Activated CD4-positive, alpha-beta T cell treated with anti-CD3 and anti-CD28 coated beads for 24 hours (primary cell): ENCODE results near the gene CSAD.
A peak's percentile ranks its signal among the peaks of the same experiment; 100 is the strongest.

Experiments used
- DNase-seq, 2 donors: peaks; one replicate each; pipeline ENCODE4 v3.0.0-alpha.2; 2020; ENCODE audit warnings: low read depth in 2 of 2

The CSAD gene

DNA sequence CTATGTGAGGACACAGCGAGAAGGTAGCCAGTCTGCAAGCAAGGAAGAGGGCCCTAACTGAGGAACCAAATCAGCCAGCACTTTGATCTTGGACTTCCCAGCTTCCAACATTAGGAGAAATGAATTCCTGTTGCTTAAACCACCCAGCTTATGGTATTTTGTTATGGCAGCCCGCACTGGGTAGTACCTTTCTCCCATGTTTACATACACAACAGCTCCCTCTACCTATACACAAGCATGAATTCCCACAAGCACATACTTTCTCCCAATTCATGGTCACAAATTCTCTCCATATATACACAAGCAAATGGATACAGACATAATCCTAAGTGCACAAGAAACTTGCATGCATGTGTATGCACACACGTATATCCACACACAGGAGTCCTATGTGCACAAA is 19.0 kb upstream of the CSAD start:
- DNase-seq = no peak

DNA sequence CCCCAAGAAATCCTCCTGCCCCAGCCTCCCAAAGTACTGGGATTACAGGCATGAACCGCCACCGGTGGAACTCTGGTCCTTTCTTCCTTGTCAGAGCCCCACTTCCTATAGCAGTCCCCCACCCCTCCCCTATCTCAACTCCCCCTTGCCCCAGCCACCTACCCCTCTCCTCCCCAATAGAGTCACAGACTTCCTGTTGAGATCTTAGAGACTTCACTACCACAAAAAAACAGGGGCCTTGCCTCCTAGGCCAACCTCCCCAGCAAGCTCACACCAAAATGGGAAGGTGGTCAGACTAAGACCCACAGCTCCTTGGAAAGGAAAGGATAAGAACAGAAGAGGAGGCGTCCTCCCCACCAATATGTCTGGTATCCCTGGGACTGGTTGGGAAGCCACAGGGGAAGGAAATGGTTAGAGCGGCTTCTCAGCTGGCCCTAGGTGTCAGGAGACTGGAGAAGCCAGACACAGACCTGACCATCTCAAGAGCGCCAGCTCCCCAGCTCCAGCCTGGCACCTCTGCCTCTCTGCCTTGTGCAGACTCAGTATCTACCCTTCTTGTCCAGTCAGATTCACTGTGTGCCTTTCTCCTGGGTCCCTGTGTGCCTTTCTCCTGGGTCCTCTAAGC is 17.9 kb upstream of the CSAD start:
- no peak for DNase-seq

DNA sequence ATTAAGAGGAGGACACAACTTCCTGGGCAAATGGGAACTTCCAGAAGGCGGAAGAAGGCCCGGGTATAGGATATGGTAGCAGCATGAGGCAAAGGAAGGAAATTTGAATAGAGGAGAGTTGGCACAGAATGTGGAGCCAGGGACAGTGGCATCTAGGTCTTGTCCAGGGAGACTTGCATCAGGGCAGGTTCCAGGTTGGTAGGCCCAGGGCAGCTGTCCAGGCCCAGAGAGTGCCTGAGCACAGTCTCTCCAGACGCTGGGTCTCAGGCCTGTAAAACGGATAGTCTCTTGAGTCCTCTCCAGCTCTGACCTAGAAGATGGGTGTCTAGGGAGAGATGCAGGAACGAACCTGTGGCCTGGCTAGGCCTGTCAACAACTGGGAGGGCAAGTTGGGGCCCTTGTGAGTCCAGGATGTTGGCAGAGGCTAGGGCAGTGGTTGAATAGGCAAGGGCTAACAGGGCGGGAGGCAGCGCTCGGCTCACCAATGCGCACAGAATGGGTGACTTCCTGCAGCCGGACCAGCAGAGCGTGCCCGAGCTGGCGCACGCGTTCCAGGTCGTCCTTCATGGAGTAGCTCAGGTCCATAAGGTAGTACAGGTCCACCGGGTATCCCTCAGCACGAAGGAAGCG is 16.4 kb upstream of the CSAD start:
- no peak for DNase-seq

DNA sequence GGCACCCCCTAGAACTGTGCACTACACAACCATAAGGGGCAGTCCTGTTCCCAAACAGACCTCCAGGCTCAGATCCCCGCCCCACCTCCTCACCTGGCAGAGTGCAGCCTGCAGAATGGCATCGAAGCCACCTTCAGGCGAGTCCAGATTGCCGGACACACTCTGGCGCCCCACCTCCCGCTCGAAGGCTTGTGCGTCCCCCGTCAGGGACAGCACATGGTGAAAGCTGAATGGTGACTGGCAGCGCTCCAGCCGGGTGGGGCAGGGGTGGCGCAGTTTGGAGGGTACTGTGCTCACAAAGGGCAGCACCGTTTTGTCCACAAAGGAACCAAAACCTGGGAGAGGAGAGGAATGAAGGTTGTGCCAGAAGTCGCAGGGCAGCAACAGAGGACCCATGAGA is 15.8 kb upstream of the CSAD start:
- DNase-seq = no peak

DNA sequence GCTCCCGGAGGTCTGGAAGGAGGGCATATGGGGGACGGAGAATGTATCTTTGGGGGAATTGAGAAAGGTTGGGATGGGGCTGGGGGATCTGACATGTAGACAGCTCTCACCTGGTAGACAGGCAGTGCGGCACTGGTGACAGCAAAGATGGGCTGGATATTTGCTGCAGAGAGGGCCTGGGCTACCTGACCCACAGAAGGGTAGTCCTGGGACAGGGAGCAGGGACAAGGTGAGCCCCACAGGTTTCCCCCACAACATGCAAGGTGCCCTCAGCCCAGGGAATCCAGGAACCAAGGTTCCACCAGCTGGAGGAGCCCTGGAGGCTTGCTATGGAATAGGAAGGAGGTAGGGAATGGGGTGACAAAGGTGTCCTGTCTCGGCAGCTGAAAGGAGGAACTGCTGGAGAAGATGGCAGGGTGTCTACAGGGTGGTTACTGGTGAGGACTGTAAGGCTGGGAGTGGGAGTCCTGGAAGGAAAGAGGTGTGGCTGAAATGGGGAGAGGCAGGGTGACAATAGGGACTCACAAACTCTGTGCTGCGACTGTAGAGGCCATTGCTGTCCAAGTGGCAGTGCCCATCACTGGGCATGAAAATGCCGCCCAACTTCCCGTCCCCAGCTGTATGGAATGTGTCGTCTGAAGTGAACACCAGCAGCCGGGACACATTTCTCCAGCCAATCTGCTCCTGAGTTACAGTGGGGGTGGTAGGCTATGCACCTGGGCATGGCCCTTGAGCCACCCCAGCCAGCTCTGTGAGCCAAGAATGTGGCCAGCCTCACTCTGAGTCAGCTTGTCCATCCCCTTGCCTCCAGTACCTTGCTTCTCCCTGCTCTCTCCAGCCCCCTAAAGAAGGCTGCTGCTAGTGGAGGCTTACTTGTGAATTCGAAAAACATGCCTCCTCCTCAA is 15.0 kb upstream of the CSAD start:
- DNase-seq = no peak

DNA sequence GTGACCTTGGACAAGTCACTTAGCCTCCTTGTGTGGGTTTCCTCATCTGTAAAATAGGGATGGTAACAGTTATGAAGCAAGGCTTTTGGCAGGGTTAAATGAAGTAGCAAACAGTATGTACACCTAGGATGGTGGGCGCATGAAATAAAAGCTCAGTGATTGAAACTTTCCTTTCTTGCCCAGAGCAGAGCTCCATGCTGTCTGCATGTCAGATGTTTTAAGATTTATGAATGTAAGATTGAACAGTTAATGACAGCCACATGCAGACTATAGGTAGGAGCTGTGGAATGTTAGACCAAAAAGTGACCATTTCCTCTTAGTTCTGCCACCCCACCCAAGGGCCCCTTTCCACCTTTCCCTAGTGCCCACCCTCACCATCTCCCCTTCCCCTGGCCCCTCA is 14.2 kb upstream of the CSAD start:
- DNase-seq = no peak

DNA sequence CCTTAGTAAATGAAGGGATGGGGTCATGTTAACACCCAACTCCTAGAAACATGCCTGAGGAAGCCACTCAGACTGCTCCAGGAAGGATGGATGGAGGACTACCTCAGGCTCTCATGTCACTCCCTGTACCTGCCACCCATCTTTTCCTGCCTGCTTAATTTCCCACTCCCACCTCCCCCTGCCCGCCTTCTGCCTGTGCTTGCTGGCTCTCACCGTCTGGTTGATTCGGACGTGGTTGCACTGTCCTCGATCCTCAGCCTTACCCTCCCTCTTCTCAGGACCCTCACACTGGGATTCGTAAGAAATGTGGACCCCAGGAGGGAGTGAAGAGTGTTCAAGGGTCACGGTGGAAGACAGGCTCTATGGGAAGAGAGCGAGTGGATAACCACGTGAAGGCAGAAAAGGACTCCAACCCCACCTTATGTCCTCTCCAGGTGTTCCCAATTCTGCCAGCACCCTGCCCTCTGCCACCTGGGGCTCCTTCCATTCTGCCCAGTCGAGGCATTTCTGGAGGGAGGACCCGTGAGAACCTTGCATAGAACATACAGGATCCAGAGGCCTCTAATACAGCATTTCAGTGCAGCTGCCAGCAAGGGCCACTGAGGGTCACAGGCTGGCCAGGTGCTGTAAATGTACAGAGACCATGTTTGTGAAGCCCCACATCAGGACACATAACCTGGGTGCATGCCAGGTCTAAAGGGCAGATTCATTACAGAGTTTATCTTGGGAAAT is 13.4 kb upstream of the CSAD start:
- DNase-seq = no peak

DNA sequence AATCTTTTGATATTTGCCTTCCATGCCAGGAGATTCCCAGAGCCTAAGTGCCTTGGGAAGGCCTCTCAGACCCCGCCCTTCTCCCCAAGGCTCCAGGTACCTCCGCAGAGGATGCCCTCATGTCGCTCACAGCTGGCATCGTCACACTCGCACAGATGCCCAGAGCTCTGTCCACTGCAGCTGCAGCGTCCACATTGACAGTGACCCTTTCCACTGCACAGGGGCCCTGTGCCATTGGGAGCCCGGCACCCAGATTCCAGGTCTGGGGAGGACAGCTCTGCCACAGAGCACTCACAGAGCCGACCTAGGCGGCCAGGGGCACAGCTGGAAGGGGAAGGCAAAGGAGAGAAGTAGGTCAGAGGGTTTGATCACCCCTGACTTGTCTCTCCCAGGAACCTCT is 12.3 kb upstream of the CSAD start:
- no peak for DNase-seq

DNA sequence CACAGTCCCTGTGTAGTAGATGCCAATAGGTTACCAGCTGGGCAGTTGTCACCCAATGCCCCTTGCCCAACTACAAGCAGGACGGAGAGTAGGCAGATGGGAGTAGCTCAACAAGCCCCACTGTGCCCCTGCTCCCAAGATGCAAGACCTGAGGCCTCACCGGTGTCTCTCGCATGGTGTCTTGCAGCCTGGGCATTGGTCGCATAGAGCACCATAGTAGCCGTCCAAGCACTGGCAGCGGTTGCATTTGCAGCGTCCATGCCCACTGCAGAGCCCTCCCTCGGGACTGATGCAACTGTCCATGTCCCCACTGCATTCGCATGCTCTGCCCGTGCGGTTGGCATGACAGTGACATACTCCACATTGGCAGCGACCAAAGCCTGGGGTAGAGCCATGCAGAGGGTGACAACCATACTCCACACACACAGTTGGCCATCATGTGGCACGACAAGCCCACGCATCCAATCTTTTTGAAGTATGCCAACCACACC is 11.9 kb upstream of the CSAD start:
- no peak for DNase-seq

DNA sequence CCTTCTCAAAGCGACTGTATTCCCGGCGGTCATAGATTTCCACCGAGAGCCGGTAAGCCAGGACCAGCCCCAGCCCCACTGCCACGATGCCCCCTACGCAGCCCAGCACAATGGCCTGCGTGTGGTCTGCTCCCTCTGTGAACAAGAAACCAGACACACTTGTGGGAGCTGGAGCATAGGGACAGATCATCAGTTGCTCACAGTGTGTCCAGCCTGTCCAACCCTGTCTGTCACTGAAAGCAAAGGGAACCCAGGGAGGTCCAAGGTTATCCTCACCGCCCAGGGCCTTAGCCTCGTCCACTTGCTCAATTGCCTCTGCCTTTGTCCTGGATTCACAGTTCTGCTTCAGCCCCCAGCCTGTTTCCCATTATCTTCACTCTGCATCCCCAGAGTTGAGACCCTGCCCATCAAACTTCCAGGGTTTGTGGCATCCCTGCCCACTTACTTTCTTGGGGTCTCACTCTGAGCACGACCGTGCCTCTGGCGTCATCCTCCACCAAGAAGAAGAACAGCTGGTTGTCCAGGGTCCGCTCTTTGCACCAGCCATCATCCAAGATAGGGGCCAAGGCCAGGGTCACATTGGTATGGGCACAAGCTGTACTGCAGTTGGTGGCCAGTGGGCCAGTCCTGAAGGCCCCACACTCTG is 11.3 kb upstream of the CSAD start:
- no peak for DNase-seq

DNA sequence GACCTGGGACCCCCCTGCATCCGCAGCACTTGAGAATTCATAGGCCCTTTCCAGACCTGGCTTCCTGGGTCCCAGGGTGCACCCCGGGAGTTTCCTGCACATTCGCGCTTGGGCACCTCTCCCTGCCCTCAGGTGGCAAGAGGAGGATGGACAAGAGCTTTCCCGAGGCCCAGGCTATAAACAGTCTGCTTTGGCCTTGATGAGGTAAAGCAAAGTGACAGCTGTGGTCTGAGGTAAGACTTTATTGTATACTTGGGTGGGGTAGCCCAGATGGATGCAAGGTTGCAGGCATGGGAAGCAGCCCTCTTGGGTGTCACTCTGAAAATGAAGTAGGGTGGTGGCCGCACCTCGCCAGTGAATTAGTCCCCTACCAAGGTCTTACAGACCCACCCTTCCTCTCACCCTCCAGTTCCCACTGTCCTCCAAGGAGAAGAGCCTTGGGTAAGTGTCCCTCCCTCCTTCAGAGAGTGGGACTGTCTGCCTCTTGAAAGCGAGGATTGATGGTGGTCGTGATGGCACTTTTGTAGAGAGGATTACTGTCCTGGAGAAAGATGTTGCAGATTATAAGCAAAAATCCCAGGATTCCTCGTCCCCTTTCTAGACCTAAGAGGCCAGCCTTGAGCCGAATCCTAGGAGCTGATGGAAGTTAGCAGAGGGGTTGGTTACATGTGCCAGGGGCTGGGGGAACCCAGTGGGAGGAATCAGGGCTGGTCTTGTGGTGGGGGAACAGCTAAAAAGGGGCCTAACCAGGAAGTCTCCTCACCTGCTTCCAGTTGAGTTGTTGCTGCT is 10.6 kb upstream of the CSAD start:
- DNase-seq = no peak

DNA sequence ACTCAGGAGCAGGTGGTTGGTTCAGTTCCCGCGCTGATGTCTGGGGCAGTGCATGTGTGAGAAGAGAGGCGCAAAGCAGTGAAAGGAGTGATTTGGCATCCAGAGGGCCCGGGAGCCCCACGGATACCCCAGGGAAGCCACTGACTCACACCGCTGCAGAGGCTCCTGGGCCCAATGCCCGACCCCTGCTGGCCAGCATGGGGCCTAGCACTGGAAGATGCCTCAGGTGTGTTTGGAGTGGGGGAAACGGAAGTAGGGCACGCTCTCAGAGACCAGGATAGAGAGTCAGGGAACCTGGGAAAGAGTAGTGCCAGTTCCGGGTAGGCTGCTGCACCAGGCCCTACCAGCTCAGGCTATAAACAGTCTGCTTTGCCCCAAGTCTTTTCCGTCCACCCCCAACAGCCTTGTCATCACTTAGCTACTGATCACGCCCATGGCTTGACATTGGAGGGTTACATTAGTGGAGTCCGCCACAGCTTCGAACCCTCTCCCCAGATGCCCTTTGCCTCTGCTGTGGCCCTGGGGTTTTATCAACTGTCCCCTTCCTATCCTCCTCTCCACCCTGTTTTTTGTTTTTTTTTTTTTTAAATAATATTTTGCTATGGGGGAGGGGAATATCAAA is 9.5 kb upstream of the CSAD start:
- DNase-seq = no peak

DNA sequence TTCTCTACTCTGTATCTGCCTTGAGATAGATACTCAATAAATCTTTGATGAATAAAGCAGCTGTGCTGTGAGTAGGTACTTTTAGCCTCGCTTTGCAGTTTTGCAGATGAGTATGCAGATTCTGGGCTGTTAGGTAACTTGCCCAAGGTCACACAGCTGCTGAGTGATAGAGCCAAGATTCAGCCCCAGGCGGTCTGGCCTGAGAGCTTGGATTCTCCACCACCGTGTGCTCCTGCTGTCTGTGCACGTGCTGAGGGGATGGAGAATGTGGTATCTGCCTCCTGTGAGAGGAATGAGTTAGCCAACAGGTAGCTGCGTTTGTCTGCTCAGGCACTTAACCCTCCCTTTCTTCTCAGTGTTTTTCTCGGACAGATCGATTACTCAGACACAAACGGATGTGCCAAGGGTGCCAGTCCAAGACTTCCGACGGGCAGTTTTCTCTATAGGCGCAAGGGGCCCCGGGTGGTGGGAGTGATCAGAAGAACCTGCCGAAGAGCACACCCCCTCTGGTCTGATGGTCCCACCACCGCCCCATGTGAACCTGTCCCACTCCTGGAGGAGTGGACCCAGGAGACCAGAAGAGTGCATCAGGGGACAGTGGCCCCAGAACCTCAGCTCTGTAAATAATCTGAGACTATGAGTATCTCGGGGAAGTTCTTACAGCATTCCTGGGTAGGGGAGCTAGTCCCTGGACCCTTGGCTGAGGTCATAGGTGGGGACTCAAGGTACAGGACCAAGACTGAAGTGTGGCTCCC is 6.6 kb upstream of the CSAD start:
- DNase-seq = no peak

DNA sequence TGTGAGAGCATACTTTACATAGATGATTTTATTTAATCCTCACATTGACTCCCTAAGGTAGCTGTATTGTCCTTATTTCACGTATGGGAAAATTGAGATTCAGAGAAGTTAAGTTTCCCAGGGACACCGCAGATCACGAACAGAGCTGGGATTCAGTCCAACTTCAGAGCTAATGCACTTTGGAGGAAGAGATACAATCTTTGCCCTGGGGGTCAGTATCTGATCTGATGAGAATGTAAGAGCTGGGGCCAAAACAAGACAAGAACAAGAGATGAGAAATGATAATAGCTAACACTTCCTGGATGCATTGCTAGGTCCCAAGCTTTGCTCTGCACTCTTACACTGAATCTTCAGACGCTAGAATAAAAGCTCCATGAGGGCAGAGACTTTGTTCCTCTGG is 6.0 kb upstream of the CSAD start:
- DNase-seq = no peak

DNA sequence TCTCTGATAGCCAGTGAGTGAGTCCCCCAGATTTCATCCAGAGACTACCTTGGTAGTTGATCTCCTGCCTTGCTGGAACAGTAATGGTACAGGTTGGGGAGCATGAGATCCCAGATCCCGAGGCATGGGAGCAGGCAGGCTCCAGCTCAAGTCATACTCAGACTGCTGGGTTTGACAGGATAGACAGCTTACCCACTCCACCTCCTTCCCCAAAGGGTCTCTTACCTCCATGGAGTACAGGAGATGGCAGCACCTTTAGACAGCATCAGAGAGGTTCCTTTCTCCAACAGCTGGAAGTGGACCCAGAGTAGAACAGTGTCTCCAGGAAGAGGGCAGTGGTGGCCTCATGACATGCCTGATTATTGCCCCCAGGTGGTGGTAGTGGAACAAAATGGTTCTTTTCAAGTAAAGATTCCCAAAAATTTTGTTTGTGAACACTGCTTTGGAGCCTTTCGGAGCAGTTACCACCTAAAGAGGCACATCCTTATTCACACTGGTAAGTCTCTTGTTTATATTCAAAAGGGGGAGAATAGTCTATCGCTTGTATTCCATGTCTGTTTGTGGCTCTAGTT is 4.9 kb upstream of the CSAD start:
- no peak for DNase-seq

DNA sequence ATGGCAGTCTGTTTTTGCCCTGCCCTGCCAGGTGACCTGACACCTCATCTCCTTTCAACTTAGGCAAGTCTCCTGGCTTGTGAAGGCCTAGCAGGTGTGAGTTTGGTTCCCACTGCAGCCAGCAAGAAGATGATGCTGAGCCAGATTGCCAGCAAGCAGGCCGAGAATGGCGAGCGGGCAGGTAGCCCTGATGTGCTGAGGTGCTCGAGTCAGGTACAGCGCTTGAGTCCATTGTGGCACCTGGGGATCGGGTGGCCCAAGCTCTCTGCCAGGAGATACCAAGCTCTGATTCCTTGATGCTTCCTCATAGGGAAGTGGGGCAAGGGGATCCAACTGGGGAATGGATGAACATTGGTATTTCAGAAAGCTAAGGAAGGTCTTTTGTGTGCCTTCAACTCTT is 4.1 kb upstream of the CSAD start:
- DNase-seq = no peak

DNA sequence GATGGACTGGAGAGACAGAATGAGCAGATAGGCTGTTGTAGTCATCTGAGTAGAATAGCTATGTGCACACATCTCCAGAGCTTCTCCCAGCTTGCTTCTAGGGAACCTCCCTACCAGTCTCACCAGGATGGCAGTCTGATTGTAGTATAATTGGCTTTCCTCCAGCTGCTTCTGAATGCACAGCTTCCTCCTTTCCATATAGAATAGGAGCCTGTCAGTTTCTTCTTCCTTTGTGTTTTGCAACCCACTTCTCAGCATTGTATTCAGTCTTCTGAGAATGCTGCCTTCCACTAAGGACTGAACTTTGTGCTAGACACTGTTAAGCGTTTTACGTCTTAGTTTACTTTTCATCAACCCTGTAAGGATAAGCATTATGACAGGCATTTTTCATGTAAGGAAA is 2.2 kb upstream of the CSAD start:
- DNase-seq = no peak

DNA sequence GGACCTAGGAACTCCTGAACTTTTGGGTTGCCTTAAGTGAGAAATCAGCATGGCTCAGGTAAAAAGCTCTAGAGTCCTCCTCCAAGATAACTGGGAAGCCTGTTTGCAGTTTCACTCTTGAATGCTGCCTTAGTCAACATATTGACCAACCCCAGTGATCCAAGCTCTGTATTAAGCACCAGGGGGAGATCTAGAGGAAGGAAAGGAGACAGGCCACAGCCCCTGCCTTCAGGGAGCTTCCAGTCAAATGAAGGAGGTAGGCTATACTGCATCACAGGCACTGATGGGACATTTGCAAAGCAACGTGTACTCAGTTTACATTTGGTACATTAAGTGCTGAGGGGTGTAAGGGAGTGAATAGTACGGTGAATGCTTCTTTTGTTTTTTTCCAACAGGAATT is 1.2 kb upstream of the CSAD start:
- DNase-seq = no peak

DNA sequence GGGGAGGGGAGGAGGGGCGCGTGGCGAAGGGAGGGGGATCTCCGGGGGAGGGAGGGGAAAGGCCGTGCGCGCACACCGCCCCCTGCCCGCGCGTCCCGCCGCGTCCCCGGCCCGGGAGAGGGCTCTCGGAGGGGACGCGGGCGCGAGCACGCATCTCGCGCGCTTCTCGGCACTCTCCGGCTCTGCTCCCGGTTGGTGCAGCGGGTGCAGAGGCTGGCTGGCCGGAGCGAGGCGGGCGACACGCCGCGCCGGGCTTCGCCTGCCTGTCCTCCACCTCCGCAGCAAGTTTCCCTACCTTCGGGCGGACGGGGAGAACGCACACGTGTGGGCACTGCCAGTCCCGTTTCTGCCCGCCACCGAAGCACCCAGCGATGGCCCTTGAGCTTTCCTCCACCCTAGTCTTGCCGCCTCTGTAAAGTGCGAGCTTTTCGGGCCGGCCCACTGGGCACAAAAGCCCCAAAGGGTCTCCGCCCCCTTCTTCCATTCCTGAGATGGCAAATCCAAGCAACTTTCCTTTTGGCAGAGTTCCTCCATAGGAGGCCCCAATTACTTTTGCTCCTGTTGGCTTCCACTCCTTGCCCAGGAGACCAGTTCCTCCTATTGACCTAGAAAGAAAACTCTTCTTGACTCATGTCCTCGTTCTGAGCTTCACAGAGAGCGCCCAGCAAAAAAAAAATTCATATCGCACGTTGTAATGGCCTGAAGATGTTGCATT is 363 bp upstream of the CSAD start:
- DNase-seq = peak; percentile 63 to 65
